Stomach (tissue), 4 donors: ENCODE data around the gene CLDN12.

Source experiments
- POLR2A ChIP-seq, 4 donors: fragments of 450-650 bp; IDR thresholded peaks; one replicate each; pipeline ENCODE4 v1.6.1; 2016; ENCODE audit warnings: antibody characterized with exemption in 4 of 4, control low read depth in 2 of 4, mild to moderate bottlenecking in 1 of 4, moderate library complexity in 1 of 4
- POLR2AphosphoS5 ChIP-seq, 3 donors: sonication (generic); formaldehyde crosslinking; IDR thresholded peaks; one replicate each; pipeline ENCODE4 v1.6.1; 2016; ENCODE audit warnings: antibody characterized with exemption in 3 of 3
- TF ChIP-seq, protein P1 (sequence below), 7 experiments: fragments of 450-650 bp in 4 of 7; fragments of 200-600 bp in 3 of 7; sonication (generic) in 3 of 7; IDR thresholded peaks; one replicate each; pipeline ENCODE4 v1.5.1; 2016 to 2019; ENCODE audit warnings: antibody characterized with exemption in 7 of 7, control low read depth in 2 of 7, mild to moderate bottlenecking in 1 of 7

DNA sequence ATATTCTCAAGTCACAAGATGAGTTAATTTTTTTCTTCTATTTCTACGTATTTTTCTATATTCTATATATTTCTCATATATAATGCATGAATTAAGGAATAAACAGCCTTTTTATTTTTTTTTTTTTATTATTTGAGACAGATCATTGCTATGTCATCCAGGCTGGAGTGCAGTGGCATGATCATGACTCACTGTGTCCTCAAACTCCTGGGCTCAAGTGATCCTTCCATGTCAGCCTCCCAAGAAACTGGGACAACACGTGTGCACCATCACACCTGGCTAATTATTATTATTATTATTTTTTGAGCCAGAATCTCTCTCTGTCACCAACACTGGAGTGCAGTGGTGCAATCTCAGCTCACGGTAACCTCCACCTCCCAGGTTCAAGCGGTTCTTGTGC lies 1.5 kb downstream of the CLDN12 start:
- TF ChIP-seq, protein P1, sequence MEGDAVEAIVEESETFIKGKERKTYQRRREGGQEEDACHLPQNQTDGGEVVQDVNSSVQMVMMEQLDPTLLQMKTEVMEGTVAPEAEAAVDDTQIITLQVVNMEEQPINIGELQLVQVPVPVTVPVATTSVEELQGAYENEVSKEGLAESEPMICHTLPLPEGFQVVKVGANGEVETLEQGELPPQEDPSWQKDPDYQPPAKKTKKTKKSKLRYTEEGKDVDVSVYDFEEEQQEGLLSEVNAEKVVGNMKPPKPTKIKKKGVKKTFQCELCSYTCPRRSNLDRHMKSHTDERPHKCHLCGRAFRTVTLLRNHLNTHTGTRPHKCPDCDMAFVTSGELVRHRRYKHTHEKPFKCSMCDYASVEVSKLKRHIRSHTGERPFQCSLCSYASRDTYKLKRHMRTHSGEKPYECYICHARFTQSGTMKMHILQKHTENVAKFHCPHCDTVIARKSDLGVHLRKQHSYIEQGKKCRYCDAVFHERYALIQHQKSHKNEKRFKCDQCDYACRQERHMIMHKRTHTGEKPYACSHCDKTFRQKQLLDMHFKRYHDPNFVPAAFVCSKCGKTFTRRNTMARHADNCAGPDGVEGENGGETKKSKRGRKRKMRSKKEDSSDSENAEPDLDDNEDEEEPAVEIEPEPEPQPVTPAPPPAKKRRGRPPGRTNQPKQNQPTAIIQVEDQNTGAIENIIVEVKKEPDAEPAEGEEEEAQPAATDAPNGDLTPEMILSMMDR (IDR thresholded peaks at IDR 0.05) = no peak
- TF ChIP-seq POLR2AphosphoS5 (IDR thresholded peaks at IDR 0.05) (no peak), POLR2A (IDR thresholded peaks at IDR 0.05) (no peak)
